Muscle layer of colon (tissue), 2 donors: ENCODE results near the gene USP3.

ENCODE experiments used
- H3K27ac ChIP-seq: one replicate; pipeline ENCODE4 v1.7.0; 2013; ENCODE audit warnings: low read depth, mild to moderate bottlenecking, low read length, moderate library complexity
- H3K27me3 ChIP-seq, 2 donors: one replicate each; pipeline ENCODE4 v1.7.0; 2013; ENCODE audit warnings: low read length in 2 of 2, mild to moderate bottlenecking in 2 of 2; ENCODE audit not compliant: insufficient read depth in 2 of 2, control insufficient read depth in 1 of 2
- H3K36me3 ChIP-seq: one replicate; pipeline ENCODE4 v1.7.0; 2013; ENCODE audit warnings: mild to moderate bottlenecking, low read length; ENCODE audit not compliant: insufficient read depth
- H3K4me1 ChIP-seq: one replicate; pipeline ENCODE4 v1.7.0; 2013; ENCODE audit warnings: mild to moderate bottlenecking, low read length; ENCODE audit not compliant: insufficient read depth
- H3K4me3 ChIP-seq, 2 donors: one replicate each; pipeline ENCODE4 v1.7.0; 2013; ENCODE audit warnings: low read length in 2 of 2, low read depth in 1 of 2, mild to moderate bottlenecking in 1 of 2, moderate library complexity in 1 of 2
- H3K9ac ChIP-seq: one replicate; pipeline ENCODE4 v1.7.0; 2013; ENCODE audit warnings: low read length
- H3K9me3 ChIP-seq: one replicate; pipeline ENCODE4 v1.7.0; 2013; ENCODE audit warnings: mild to moderate bottlenecking, low read length
- donor health status: abdominal sarcoma.
- donor health status: Adenocarcinoma of cecum.

Gene USP3

GRCh38 chr15:63501256-63502089 lies 2.9 kb upstream of the USP3 start:
- Histone ChIP-seq H3K9me3 (no peaks in the 10 kb centered on the region), H3K4me1 (peaks cover 38% of the 10 kb centered on the region), H3K27ac (peak overlapping the region; percentile 96), H3K36me3 (no peaks in the 10 kb centered on the region), H3K4me3 (peak overlapping the region in 1 of 2 donors; percentile 49), H3K9ac (peak overlapping the region; percentile 12), H3K27me3 (no peaks in the 10 kb centered on the region)

GRCh38 chr15:63502137-63502766 lies 2.1 kb upstream of the USP3 start:
- Histone ChIP-seq H3K27ac (peak overlapping the region; percentile 96), H3K9me3 (no peaks in the 10 kb centered on the region), H3K4me1 (peaks cover 46% of the 10 kb centered on the region), H3K36me3 (no peaks in the 10 kb centered on the region), H3K27me3 (no peaks in the 10 kb centered on the region), H3K4me3 (peak overlapping the region in 1 of 2 donors; percentile 77), H3K9ac (peak overlapping the region; percentile 86)

DNA sequence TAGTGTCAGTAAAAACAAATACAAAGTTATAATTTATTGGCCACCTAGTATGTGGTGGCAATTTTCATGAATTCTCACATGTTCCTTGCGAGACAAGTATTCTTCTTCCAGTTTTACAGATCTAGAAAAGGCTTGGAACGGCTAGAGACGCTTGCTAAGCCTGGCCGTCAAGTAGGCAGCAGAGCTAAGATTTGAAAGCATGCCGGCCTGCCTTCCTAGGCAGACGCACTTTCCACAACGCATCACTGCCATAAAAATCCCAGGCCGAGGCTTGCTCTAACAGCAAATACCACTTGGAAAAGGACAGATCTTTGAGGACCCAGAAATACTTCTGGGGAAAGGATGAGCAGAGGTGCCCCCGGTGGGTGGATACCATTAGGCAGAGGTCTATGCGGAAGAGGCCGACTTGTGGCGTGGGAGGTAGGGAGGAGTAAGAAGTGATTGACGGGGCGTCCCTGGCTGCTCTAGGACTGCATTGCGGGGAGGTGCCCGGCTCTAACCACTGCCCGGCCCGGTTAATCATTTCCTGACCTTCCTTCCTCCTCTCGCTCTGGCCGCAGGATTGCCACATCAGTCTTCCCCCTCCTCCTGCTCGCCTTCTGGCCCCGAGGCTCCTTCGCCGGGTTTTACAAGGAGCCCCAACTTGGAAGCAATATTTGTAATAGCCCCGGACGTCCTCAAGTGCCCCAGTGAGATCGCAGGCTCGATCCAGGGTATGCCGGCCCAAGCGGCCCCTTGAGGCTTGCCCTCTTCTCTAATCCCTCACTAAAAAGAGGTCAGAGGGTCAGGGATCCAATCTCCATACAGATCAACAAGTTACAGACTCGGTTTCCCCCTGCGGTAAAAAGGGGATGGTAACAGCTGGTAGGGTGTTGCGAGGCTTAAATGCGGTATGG lies 1.3 kb upstream of the USP3 start:
- no peaks in the 10 kb centered on the region for H3K27me3 ChIP-seq
- no peaks in the 10 kb centered on the region for H3K9me3 ChIP-seq
- H3K9ac ChIP-seq: peak overlapping the region; percentile 86
- H3K27ac ChIP-seq: peak overlapping the region; percentile 96
- H3K4me3 ChIP-seq: peak overlapping the region; percentile 73 to 77
- H3K4me1 ChIP-seq: peaks cover 53% of the 10 kb centered on the region
- H3K36me3 ChIP-seq: no peaks in the 10 kb centered on the region

- Histone ChIP-seq H3K4me1 (peaks cover 60% of the 10 kb centered on the region), H3K9ac (peak overlapping the region; percentile 86), H3K4me3 (peak overlapping the region; percentile 73 to 77), H3K27me3 (no peaks in the 10 kb centered on the region), H3K27ac (peak overlapping the region; percentile 96), H3K9me3 (no peaks in the 10 kb centered on the region), H3K36me3 (no peaks in the 10 kb centered on the region)
Measured at GRCh38 chr15:63503739-63504246, 600 bp upstream of the USP3 start.

GRCh38 chr15:63504979-63505841 lies 817 bp downstream of the USP3 start:
- Histone ChIP-seq H3K27me3 (no peaks in the 10 kb centered on the region), H3K4me3 (peak overlapping the region; percentile 62 to 72), H3K4me1 (peaks cover 72% of the 10 kb centered on the region), H3K9ac (peak overlapping the region; percentile 64), H3K9me3 (no peaks in the 10 kb centered on the region), H3K36me3 (no peaks in the 10 kb centered on the region), H3K27ac (peak overlapping the region; percentile 97)

- peaks cover 74% of the 10 kb centered on the region for H3K4me1 ChIP-seq
- H3K27ac ChIP-seq: peak overlapping the region; percentile 97
- no peaks in the 10 kb centered on the region for H3K9me3 ChIP-seq
- peak overlapping the region; percentile 64 for H3K9ac ChIP-seq
- no peaks in the 10 kb centered on the region for H3K36me3 ChIP-seq
- H3K27me3 ChIP-seq: no peaks in the 10 kb centered on the region
- peak overlapping the region; percentile 62 to 72 for H3K4me3 ChIP-seq
Measured at GRCh38 chr15:63505842-63506222, 1.4 kb downstream of the USP3 start.

DNA sequence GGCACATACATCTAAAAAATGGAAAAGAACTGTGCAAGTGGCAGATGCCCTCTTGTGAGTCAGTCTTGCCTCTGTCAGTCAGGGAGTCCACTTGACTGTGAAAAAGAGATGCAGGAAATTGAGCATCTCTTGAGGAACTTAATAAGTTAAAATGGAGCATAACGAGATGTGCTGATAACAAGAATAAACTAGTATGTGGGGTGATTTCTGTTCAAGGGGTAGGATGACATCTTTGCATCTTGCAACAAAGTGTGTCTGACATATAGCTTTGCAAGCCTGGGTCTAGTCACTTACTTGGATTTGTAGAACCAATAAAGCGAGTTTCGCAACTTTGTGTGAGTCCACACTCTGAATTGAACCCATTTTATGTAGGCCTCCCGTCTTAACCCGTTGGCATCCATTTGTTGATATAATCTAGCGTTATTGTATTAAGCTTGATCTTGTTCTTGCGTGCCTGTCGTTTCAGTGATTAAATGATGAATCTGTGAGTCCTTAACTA lies 2.2 kb downstream of the USP3 start:
- peak overlapping the region in 1 of 2 donors; percentile 62 for H3K4me3 ChIP-seq

DNA sequence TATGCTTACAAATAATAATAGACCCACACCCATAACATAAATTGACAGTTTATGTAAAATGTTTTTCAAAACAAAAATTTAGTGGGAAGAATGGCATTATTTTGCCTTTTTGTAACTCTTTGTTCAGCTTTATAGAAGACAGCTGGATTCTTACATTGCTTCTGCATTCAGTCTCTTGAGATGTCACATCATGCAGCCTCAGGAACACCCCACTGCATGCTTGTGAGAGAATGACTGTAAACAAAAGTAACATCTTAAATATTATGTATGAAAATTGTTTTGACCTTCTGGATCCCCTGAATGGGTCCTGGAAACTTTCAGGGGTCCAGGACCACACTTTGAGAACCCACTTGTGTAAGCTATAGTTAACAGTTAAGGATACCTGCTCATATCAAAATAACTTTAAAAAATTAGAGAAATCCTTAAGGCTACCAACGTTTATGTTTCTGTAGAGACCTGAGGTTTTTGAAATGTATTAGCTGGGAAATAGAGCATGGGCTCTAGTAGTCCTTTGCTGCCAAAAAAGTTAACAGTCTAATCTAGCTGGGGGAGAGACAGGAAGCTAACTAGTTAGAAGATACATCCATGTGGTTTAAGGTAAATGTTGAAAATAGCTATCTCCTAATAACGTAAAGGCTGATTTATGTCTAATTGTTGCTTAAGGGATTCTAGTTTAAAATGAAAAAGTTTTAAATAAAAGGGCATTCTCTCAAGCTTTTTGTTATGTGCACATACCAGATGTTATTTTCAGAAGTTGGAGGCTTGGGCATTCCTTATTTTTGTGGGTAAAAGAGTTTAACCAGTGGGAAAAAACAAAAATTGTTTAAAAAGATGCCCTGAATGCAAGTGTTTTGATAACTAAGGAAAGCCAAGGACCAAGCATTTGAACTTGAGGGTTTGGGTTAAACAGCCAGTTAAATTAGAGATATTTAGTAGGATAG lies 3.8 kb downstream of the USP3 start:
- Histone ChIP-seq H3K4me1 (peaks cover 51% of the 10 kb centered on the region), H3K9ac (no peak overlapping the region), H3K27me3 (no peaks in the 10 kb centered on the region), H3K27ac (no peak overlapping the region), H3K9me3 (no peaks in the 10 kb centered on the region), H3K4me3 (no peak overlapping the region), H3K36me3 (no peaks in the 10 kb centered on the region)

More for the DNA sequence above, 2.2 kb downstream of the USP3 start:
- Histone ChIP-seq H3K36me3 (no peaks in the 10 kb centered on the region), H3K9me3 (no peaks in the 10 kb centered on the region), H3K9ac (no peak overlapping the region), H3K27ac (no peak overlapping the region), H3K4me1 (peaks cover 66% of the 10 kb centered on the region), H3K27me3 (no peaks in the 10 kb centered on the region)

DNA sequence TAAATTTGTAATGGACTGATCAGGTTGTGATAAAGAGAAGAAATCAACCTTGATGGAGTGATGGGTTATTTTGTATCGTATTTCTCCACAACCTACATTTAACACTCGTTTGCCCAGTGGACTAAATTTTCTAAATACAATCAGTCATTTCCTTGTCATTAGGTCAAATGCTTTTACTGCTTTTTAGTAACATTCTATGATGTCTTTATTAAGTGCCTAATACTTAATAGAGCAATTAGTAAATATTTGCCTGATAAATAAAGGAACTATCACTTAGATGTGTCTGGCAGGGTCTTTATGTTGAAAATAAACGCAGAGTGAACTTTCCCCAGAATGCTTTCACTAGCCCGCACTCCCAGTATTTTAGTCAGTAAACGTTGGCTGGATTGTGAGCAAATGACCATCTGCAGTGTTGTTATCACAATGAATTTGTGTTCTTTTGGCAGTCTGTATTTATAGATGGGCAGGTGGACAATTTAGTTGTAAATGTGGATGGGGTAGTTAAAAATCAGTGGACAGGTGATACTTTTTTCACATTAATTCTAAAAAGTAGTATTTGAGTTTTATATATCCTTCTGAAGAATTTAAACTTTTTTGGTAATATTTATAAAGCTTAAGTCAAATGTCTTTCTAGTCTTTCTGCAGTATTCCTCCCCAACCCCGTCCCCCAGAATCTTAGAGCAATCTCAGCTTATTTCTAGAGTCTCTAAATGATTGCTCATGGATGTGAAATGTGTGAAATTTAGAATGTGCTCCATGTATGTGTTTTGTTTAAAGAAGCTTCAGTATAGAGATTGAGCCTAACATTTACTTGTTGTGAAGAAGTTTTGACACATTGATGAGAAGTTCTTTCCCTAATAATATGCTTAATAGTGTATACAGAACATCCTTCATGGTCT lies 4.9 kb downstream of the USP3 start:
- no peak overlapping the region for H3K4me3 ChIP-seq
- peaks cover 46% of the 10 kb centered on the region for H3K4me1 ChIP-seq
- H3K27ac ChIP-seq: no peak overlapping the region
- H3K36me3 ChIP-seq: no peaks in the 10 kb centered on the region
- no peaks in the 10 kb centered on the region for H3K27me3 ChIP-seq
- H3K9me3 ChIP-seq: no peaks in the 10 kb centered on the region
- no peak overlapping the region for H3K9ac ChIP-seq
